Smooth muscle cell (in vitro differentiated cells): ENCODE data around the gene DPPA5. TPM values are rescaled to one million over a fixed set of nuclear protein-coding genes. Genes with fewer than 3 reads are reported as not detected.

ENCODE experiments used
- DNase-seq: peaks from one replicate; lab custom pipeline; 2025; ENCODE audit not compliant: unreplicated experiment; lab: John Stamatoyannopoulos, UW
- H2AFZ ChIP-seq: fragments of 200-600 bp; sonication (generic); 2 replicates; pipeline ENCODE4 v1.6.0; 2016; ENCODE audit warnings: antibody characterized with exemption, low read depth, mild to moderate bottlenecking
- H3F3A ChIP-seq: fragments of 200-600 bp; sonication (generic); 2 replicates; pipeline ENCODE4 v1.6.0; 2017; ENCODE audit warnings: antibody characterized with exemption, low read depth
- H3K27ac ChIP-seq: fragments of 200-600 bp; sonication (generic); 2 replicates; pipeline ENCODE4 v1.5.1; 2016; ENCODE audit warnings: low read depth, mild to moderate bottlenecking
- H3K27me3 ChIP-seq: fragments of 200-600 bp; sonication (generic); 2 replicates; pipeline ENCODE4 v1.6.1; 2016; ENCODE audit warnings: low read depth, mild to moderate bottlenecking
- H3K36me3 ChIP-seq: fragments of 200-600 bp; sonication (generic); 2 replicates; pipeline ENCODE4 v1.5.1; 2016; ENCODE audit warnings: low read depth
- H3K4me1 ChIP-seq: fragments of 200-600 bp; sonication (generic); 2 replicates; pipeline ENCODE4 v1.5.1; 2016; ENCODE audit warnings: low read depth
- H3K4me2 ChIP-seq: fragments of 200-600 bp; sonication (generic); 2 replicates; pipeline ENCODE4 v1.6.0; 2016; ENCODE audit warnings: mild to moderate bottlenecking
- H3K4me3 ChIP-seq: fragments of 200-600 bp; sonication (generic); 2 replicates; pipeline ENCODE4 v1.5.1; 2016; ENCODE audit warnings: mild to moderate bottlenecking
- H3K79me2 ChIP-seq: fragments of 200-600 bp; sonication (generic); 2 replicates; pipeline ENCODE4 v1.6.0; 2016; ENCODE audit warnings: low read depth, mild to moderate bottlenecking
- H3K9ac ChIP-seq: fragments of 200-600 bp; sonication (generic); 2 replicates; pipeline ENCODE4 v1.6.0; 2016; ENCODE audit warnings: low read depth
- H3K9me3 ChIP-seq: fragments of 200-600 bp; sonication (generic); replicated peaks from 2 replicates; pipeline ENCODE4 v1.5.1; 2016; ENCODE audit warnings: low read depth
- H4K20me1 ChIP-seq: fragments of 200-600 bp; sonication (generic); 2 replicates; pipeline ENCODE4 v1.6.0; 2016; ENCODE audit warnings: low read depth
- WGBS: methylation state at CpG from one replicate; pipeline ENCODE4 v1.1.7; 2016; ENCODE audit warnings: low lambda C conversion rate; 5-methylcytosine and 5-hydroxymethylcytosine counted together
- polyA plus RNA-seq: library from polyadenylated mRNA; unstranded; fragments of >200 nt; fragmentation: Nextera tagmentation; extraction: Ambion mirVana; gene quantifications from 2 replicates; pipeline ENCODE4 v1.2.1, GENCODE V29; 2016
- total RNA-seq: library from RNA; depleted of rRNA; stranded (reverse); fragments of >200 nt; gene quantifications from 2 replicates; pipeline ENCODE4 v1.2.3, GENCODE V29; 2014
- TF ChIP-seq, protein P1 (sequence below): fragments of 200-600 bp; sonication (generic); IDR thresholded peaks from 2 replicates; pipeline ENCODE4 v1.5.1; 2017; ENCODE audit warnings: borderline replicate concordance, mild to moderate bottlenecking, antibody characterized with exemption; ENCODE audit not compliant: insufficient read depth, poor library complexity, severe bottlenecking

The DPPA5 gene
- total and polyA plus RNA-seq, 2 experiments from 2014 or later = not detected

GRCh38 chr6:73389854-73390253, 35.8 kb upstream of the DPPA5 start:
- H3K27me3 ChIP-seq = no peaks in the 10 kb centered on the region

GRCh38 chr6:73388800-73389512, 34.9 kb upstream of the DPPA5 start:
- Histone ChIP-seq H3K79me2 (no peaks in the 10 kb centered on the region), H3K4me1 (peaks cover 3% of the 10 kb centered on the region), H3F3A (no peaks in the 10 kb centered on the region), H3K27me3 (no peaks in the 10 kb centered on the region), H3K9me3 (no peaks in the 10 kb centered on the region), H3K4me3 (peak overlapping the region; percentile 56), H3K9ac (peak overlapping the region; percentile 45), H2AFZ (peak overlapping the region; percentile 90), H3K36me3 (no peaks in the 10 kb centered on the region), H3K4me2 (peak overlapping the region; percentile 84), H3K27ac (no peak overlapping the region), H4K20me1 (no peaks in the 10 kb centered on the region)
- WGBS = 2% methylated on average over 38 of the region's 38 CpGs
- peak; percentile 9 for DNase-seq
- TF ChIP-seq, protein P1, sequence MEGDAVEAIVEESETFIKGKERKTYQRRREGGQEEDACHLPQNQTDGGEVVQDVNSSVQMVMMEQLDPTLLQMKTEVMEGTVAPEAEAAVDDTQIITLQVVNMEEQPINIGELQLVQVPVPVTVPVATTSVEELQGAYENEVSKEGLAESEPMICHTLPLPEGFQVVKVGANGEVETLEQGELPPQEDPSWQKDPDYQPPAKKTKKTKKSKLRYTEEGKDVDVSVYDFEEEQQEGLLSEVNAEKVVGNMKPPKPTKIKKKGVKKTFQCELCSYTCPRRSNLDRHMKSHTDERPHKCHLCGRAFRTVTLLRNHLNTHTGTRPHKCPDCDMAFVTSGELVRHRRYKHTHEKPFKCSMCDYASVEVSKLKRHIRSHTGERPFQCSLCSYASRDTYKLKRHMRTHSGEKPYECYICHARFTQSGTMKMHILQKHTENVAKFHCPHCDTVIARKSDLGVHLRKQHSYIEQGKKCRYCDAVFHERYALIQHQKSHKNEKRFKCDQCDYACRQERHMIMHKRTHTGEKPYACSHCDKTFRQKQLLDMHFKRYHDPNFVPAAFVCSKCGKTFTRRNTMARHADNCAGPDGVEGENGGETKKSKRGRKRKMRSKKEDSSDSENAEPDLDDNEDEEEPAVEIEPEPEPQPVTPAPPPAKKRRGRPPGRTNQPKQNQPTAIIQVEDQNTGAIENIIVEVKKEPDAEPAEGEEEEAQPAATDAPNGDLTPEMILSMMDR = peak; percentile 48

More at GRCh38 chr6:73389854-73390253, 35.8 kb upstream of the DPPA5 start:
- no peaks in the 10 kb centered on the region for H3K36me3 ChIP-seq
- H3K4me1 ChIP-seq = peaks cover 3% of the 10 kb centered on the region
- DNase-seq = no peak
- TF ChIP-seq, protein P1 = no peak
- H3F3A ChIP-seq = no peaks in the 10 kb centered on the region
- H3K9me3 ChIP-seq = no peaks in the 10 kb centered on the region
- no peaks in the 10 kb centered on the region for H4K20me1 ChIP-seq
- WGBS = 76% methylated on average over 10 of the region's 10 CpGs
- no peak overlapping the region for H3K4me2 ChIP-seq
- H3K79me2 ChIP-seq = no peaks in the 10 kb centered on the region
- no peak overlapping the region for H3K9ac ChIP-seq
- H3K27ac ChIP-seq = no peak overlapping the region
- no peak overlapping the region for H3K4me3 ChIP-seq
- H2AFZ ChIP-seq = no peak overlapping the region

GRCh38 chr6:73388433-73388799, 34.3 kb upstream of the DPPA5 start:
- Histone ChIP-seq H3K4me1 (peaks cover 3% of the 10 kb centered on the region), H3K36me3 (no peaks in the 10 kb centered on the region), H3K27me3 (no peaks in the 10 kb centered on the region), H3F3A (no peaks in the 10 kb centered on the region), H3K9me3 (no peaks in the 10 kb centered on the region), H3K9ac (peak overlapping the region; percentile 45), H3K27ac (no peak overlapping the region), H2AFZ (peak overlapping the region; percentile 90), H3K4me2 (peak overlapping the region; percentile 84), H3K4me3 (peak overlapping the region; percentile 56), H4K20me1 (no peaks in the 10 kb centered on the region), H3K79me2 (no peaks in the 10 kb centered on the region)
- TF ChIP-seq, protein P1 = no peak
- DNase-seq = no peak
- 45% methylated on average over 4 of the region's 4 CpGs for WGBS
